ENCODE results near the gene FANCE. TPM values are rescaled to one million over a fixed set of nuclear protein-coding genes. Genes with fewer than 3 reads are reported as not detected.

The FANCE gene
- total RNA-seq, 1 experiment from 2014 or later = 12.4 TPM

- H3K27me3 Mint-ChIP-seq (ENCODE audit: insufficient read depth, unreplicated experiment) = no peaks in the 10 kb centered on the region
- H3K9me3 Mint-ChIP-seq (ENCODE audit: unreplicated experiment) = no peaks in the 10 kb centered on the region
- H3K27ac Mint-ChIP-seq (ENCODE audit: unreplicated experiment) = no peak overlapping the region
- DNase-seq = no peak
- no peak overlapping the region for H3K4me3 Mint-ChIP-seq (ENCODE audit: unreplicated experiment)
- H3K36me3 Mint-ChIP-seq (ENCODE audit: insufficient read depth, unreplicated experiment) = peaks cover 5% of the 10 kb centered on the region
- Histone ChIP-seq H3K4me1 (no peaks in the 10 kb centered on the region), H3K9me3 (no peaks in the 10 kb centered on the region), H3K27me3 (replicated peaks; ENCODE audit: control insufficient read depth, insufficient read depth, low read length) (no peaks in the 10 kb centered on the region), H3K36me3 (ENCODE audit: control insufficient read depth, insufficient read depth, low read length) (no peaks in the 10 kb centered on the region), H3K4me3 (ENCODE audit: low read depth, low read length) (no peak overlapping the region)
- no TSS peak for BruUV-seq (replicated peaks)
- ChIA-PET POLR2A (no interaction called here), CTCF (no interaction called here)
- intact Hi-C loops (cut with micrococcal nuclease; ENCODE audit: unreplicated experiment) = no loop called here
- TF ChIP-seq, protein P1, sequence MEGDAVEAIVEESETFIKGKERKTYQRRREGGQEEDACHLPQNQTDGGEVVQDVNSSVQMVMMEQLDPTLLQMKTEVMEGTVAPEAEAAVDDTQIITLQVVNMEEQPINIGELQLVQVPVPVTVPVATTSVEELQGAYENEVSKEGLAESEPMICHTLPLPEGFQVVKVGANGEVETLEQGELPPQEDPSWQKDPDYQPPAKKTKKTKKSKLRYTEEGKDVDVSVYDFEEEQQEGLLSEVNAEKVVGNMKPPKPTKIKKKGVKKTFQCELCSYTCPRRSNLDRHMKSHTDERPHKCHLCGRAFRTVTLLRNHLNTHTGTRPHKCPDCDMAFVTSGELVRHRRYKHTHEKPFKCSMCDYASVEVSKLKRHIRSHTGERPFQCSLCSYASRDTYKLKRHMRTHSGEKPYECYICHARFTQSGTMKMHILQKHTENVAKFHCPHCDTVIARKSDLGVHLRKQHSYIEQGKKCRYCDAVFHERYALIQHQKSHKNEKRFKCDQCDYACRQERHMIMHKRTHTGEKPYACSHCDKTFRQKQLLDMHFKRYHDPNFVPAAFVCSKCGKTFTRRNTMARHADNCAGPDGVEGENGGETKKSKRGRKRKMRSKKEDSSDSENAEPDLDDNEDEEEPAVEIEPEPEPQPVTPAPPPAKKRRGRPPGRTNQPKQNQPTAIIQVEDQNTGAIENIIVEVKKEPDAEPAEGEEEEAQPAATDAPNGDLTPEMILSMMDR (IDR thresholded peaks at IDR 0.05; ENCODE audit: insufficient read depth in 1 of 2, low read depth in 1 of 2, low read length in 1 of 2, severe bottlenecking in 1 of 2, unreplicated experiment in 1 of 2) = no peak
- peaks cover 5% of the 10 kb centered on the region for H3K4me1 Mint-ChIP-seq (ENCODE audit: low read depth, unreplicated experiment)
Observed at GRCh38 chr6:35506536-35506935, 54.4 kb downstream of the FANCE start.

DNA sequence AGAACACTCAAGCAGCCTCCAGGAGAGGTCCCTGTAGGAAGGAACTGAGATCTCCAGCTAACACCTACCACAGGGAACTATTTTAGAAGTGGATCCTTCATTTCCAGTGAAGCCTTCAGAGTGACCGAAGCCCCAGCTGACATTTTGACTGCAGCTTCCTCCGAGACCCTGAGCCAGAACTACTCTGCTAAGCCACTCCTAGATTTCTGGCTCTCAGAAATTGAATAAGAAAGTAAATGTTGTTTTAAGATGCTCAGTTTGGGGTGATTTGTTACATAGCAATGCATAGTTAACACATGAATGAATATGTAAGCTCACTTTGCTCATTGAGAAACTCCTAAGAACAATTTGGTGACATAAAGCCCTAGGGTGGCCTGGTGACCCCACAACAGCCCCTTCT lies 55.1 kb downstream of the FANCE start:
- Mint-ChIP-seq H3K27me3 (ENCODE audit: insufficient read depth, unreplicated experiment) (no peaks in the 10 kb centered on the region), H3K27ac (ENCODE audit: unreplicated experiment) (no peak overlapping the region), H3K9me3 (ENCODE audit: unreplicated experiment) (no peaks in the 10 kb centered on the region), H3K4me3 (ENCODE audit: unreplicated experiment) (no peak overlapping the region), H3K36me3 (ENCODE audit: insufficient read depth, unreplicated experiment) (peaks cover 5% of the 10 kb centered on the region), H3K4me1 (ENCODE audit: low read depth, unreplicated experiment) (peaks cover 5% of the 10 kb centered on the region)
- H3K27me3 ChIP-seq (replicated peaks; ENCODE audit: control insufficient read depth, insufficient read depth, low read length) = no peaks in the 10 kb centered on the region
- intact Hi-C loops (cut with micrococcal nuclease; ENCODE audit: unreplicated experiment) = no loop called here
- CTCF ChIA-PET = interaction anchor here (1.4 kb wide), 1 partner anchor 14 kb away, joined by 3 read pairs; no protein-coding TSS in a partner anchor
- no peak for DNase-seq
- H3K9me3 ChIP-seq = no peaks in the 10 kb centered on the region
- H3K36me3 ChIP-seq (ENCODE audit: control insufficient read depth, insufficient read depth, low read length) = no peaks in the 10 kb centered on the region
- H3K4me1 ChIP-seq = no peaks in the 10 kb centered on the region
- POLR2A ChIA-PET = interaction anchor here (0.6 kb wide), 1 partner anchor 208 kb away, joined by 3 read pairs; no protein-coding TSS in a partner anchor
- TF ChIP-seq, protein P1 (IDR thresholded peaks at IDR 0.05; ENCODE audit: insufficient read depth in 1 of 2, low read depth in 1 of 2, low read length in 1 of 2, severe bottlenecking in 1 of 2, unreplicated experiment in 1 of 2) = no peak
- H3K4me3 ChIP-seq (ENCODE audit: low read depth, low read length) = no peak overlapping the region
- BruUV-seq (replicated peaks) = no TSS peak

DNA sequence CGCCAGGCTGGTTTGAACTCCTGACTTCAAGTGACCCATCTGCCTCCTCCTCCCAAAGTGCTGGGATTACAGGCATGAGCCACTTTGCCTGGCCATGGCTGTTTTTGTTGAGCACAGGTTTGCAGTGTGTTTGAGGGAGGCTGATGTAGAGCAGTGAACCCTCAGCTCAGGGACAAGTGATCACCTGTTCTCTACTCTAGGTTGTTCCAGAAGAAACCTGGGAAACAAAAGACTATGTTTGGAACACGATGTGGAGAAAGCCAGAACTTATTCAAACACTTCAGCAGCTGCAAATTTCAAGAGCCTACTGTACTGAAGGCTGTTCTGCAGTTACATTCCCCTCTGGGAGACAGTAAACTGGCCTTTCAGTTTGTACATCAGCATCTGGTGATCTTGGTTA lies 55.9 kb downstream of the FANCE start:
- H3K27ac Mint-ChIP-seq (ENCODE audit: unreplicated experiment) = no peak overlapping the region
- TF ChIP-seq, protein P1 (IDR thresholded peaks at IDR 0.05; ENCODE audit: insufficient read depth in 1 of 2, low read depth in 1 of 2, low read length in 1 of 2, severe bottlenecking in 1 of 2, unreplicated experiment in 1 of 2) = no peak
- no peak for DNase-seq
- H3K4me1 Mint-ChIP-seq (ENCODE audit: low read depth, unreplicated experiment) = peaks cover 5% of the 10 kb centered on the region
- no peaks in the 10 kb centered on the region for H3K27me3 Mint-ChIP-seq (ENCODE audit: insufficient read depth, unreplicated experiment)
- POLR2A ChIA-PET = no interaction called here
- no TSS peak for BruUV-seq (replicated peaks)
- H3K9me3 Mint-ChIP-seq (ENCODE audit: unreplicated experiment) = no peaks in the 10 kb centered on the region
- H3K36me3 Mint-ChIP-seq (ENCODE audit: insufficient read depth, unreplicated experiment) = peaks cover 5% of the 10 kb centered on the region
- intact Hi-C loops (cut with micrococcal nuclease; ENCODE audit: unreplicated experiment) = no loop called here
- Histone ChIP-seq H3K27me3 (replicated peaks; ENCODE audit: control insufficient read depth, insufficient read depth, low read length) (no peaks in the 10 kb centered on the region), H3K36me3 (ENCODE audit: control insufficient read depth, insufficient read depth, low read length) (no peaks in the 10 kb centered on the region), H3K4me1 (no peaks in the 10 kb centered on the region), H3K9me3 (no peaks in the 10 kb centered on the region), H3K4me3 (ENCODE audit: low read depth, low read length) (no peak overlapping the region)
- no peak overlapping the region for H3K4me3 Mint-ChIP-seq (ENCODE audit: unreplicated experiment)
- CTCF ChIA-PET = interaction anchor here (1.4 kb wide), 1 partner anchor 13 kb away, joined by 3 read pairs; no protein-coding TSS in a partner anchor

All from Caco-2 (cell line).